Left lung (tissue), 10 donors: ENCODE data around the gene SIM1. TPM values are rescaled to one million over a fixed set of nuclear protein-coding genes. Genes with fewer than 3 reads are reported as not detected.

Experiments used
- ATAC-seq: fragments of 200-7000 bp; cut with Tn5 transposase; one replicate; pipeline ENCODE4 v1.9.1; 2020; ENCODE audit warnings: moderate library complexity
- DNase-seq, 4 donors: peaks; one replicate each; pipeline ENCODE4 v3.0.0-alpha.2; 2013 to 2020
- H3K27ac ChIP-seq, 2 donors: fragments of 200-600 bp; sonication (generic) in 1 of 2; one replicate each; pipeline versions ENCODE4 v1.5.0 to v1.8.0; 2020 to 2021
- H3K27me3 ChIP-seq, 2 donors: fragments of 200-600 bp; sonication (generic) in 1 of 2; one replicate each; pipeline versions ENCODE4 v1.5.0 to v1.8.0; 2020 to 2021
- H3K36me3 ChIP-seq, 2 donors: fragments of 200-600 bp; sonication (generic) in 1 of 2; one replicate each; pipeline versions ENCODE4 v1.5.0 to v1.8.0; 2020 to 2021
- H3K4me1 ChIP-seq, 2 donors: fragments of 200-600 bp; one replicate each; pipeline ENCODE4 v1.8.0; 2021
- H3K4me3 ChIP-seq, 2 donors: fragments of 200-600 bp; sonication (generic) in 1 of 2; one replicate each; pipeline versions ENCODE4 v1.5.0 to v1.8.0; 2020 to 2021; ENCODE audit warnings: mild to moderate bottlenecking in 1 of 2
- H3K9me3 ChIP-seq, 2 donors: fragments of 200-600 bp; sonication (generic) in 1 of 2; one replicate each; pipeline versions ENCODE4 v1.5.0 to v1.8.0; 2020 to 2021
- CTCF ChIP-seq, 2 donors: fragments of 200-600 bp; sonication (generic) in 1 of 2; IDR thresholded peaks; one replicate each; pipeline versions ENCODE4 v1.5.0 to v1.8.0; 2021; ENCODE audit warnings: antibody characterized with exemption in 2 of 2
- intact Hi-C, 2 donors: fragments of 100-400 bp; cut with DNase I; formaldehyde crosslinking; loops; one replicate each; pipeline versions ENCODE4 v1.11.2 to v1.14.2; 2022
- polyA plus RNA-seq, 6 donors: library from polyadenylated mRNA; unstranded; fragments of 120-200 nt; gene quantifications; one replicate each; pipeline ENCODE4 v1.2.1, GENCODE V29; 2013; ENCODE audit not compliant: insufficient read length in 6 of 6
- total RNA-seq, 2 donors: library from RNA; stranded (reverse); fragmentation: NEBNext Ultra II Directional; extraction: Animal tissue kit (Norgen Biotek cat#: 25700); gene quantifications; one replicate each; pipeline ENCODE4 v1.2.1, GENCODE V29; 2021
- donor health status: DM: no; HTN: yes; CAD: no.
- donor health status: DM: no; HTN: no; CAD: no.

SIM1 gene
- total and polyA plus RNA-seq, 8 donors: 0.03 to 0.32 (median 0.08) TPM; not detected in 3

GRCh38 chr6:100452998-100453397 is 11.7 kb downstream of the SIM1 start:
- peaks cover 97 to 98% of the 10 kb centered on the region in 2 donors for H3K27me3 ChIP-seq
- ATAC-seq: no peak

GRCh38 chr6:100451577-100451976 is 13.1 kb downstream of the SIM1 start:
- Histone ChIP-seq H3K36me3 (no peaks in the 10 kb centered on the region), H3K9me3 (no peaks in the 10 kb centered on the region), H3K27me3 (peaks cover 97 to 98% of the 10 kb centered on the region in 2 donors), H3K27ac (no peak overlapping the region), H3K4me3 (no peak overlapping the region), H3K4me1 (no peaks in the 10 kb centered on the region)
- intact Hi-C loops: no loop called here
- TF ChIP-seq CTCF (IDR thresholded peaks at IDR 0.05): no peak
- DNase-seq: no peak
- ATAC-seq: no peak

More at GRCh38 chr6:100452998-100453397, 11.7 kb downstream of the SIM1 start:
- intact Hi-C loops: no loop called here
- no peak for DNase-seq
- H3K9me3 ChIP-seq: no peaks in the 10 kb centered on the region
- no peak overlapping the region for H3K4me3 ChIP-seq
- H3K4me1 ChIP-seq: no peaks in the 10 kb centered on the region
- H3K36me3 ChIP-seq: no peaks in the 10 kb centered on the region
- TF ChIP-seq CTCF (IDR thresholded peaks at IDR 0.05): no peak
- no peak overlapping the region for H3K27ac ChIP-seq

GRCh38 chr6:100449239-100449691 is 15.5 kb downstream of the SIM1 start:
- intact Hi-C loops: no loop called here

GRCh38 chr6:100447900-100448748 is 16.6 kb downstream of the SIM1 start:
- intact Hi-C loops: no loop called here
- peaks cover 97 to 98% of the 10 kb centered on the region in 2 donors for H3K27me3 ChIP-seq

More at GRCh38 chr6:100449239-100449691, 15.5 kb downstream of the SIM1 start:
- ATAC-seq: no peak
- no peaks in the 10 kb centered on the region for H3K9me3 ChIP-seq
- no peak overlapping the region for H3K27ac ChIP-seq
- DNase-seq: no peak
- H3K36me3 ChIP-seq: no peaks in the 10 kb centered on the region
- no peak for TF ChIP-seq CTCF (IDR thresholded peaks at IDR 0.05)
- H3K4me3 ChIP-seq: no peak overlapping the region
- H3K4me1 ChIP-seq: no peaks in the 10 kb centered on the region
- H3K27me3 ChIP-seq: peaks cover 97 to 98% of the 10 kb centered on the region in 2 donors

More at GRCh38 chr6:100447900-100448748, 16.6 kb downstream of the SIM1 start:
- no peaks in the 10 kb centered on the region for H3K4me1 ChIP-seq
- DNase-seq (no peak), ATAC-seq (no peak)
- no peak overlapping the region for H3K4me3 ChIP-seq
- no peak for TF ChIP-seq CTCF (IDR thresholded peaks at IDR 0.05)
- H3K9me3 ChIP-seq: no peaks in the 10 kb centered on the region
- H3K36me3 ChIP-seq: no peaks in the 10 kb centered on the region
- H3K27ac ChIP-seq: no peak overlapping the region
